ENCODE measurements around the gene MMP2. TPM values are rescaled to one million over a fixed set of nuclear protein-coding genes. Genes with fewer than 3 reads are reported as not detected.

Gene MMP2
- polyA plus RNA-seq, 4 donors = 219 to 369 (median 312) TPM

GRCh38 chr16:55491691-55492090 lies 12.7 kb downstream of the MMP2 start:
- DNase-seq (ENCODE audit: low read depth in 4 of 4, low spot score in 2 of 4) = no peak

- DNase-seq (ENCODE audit: low read depth in 4 of 4, low spot score in 2 of 4) = no peak
These were observed 13.9 kb downstream of the MMP2 start for GRCh38 chr16:55492756-55493380.

DNA sequence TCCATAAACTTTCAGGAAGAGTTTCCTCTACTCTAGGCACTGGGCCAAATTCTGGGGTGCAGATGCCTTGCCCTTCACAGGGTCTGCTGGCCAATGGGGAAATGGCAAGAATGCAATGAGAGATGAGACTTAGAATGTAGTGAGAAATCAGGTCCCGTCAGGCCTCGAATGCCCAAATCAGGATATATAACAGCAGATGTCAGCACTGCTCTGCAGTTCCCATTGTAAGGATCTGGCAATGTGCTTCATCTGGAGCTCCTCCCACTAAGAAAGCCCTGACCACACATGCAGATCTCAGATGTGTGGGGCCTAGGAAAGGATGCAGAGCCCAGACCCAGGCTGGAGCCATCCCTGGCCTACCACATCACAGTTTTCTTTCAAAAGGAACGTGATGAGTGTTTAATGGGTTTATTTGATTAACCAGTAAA lies 16.0 kb downstream of the MMP2 start:
- DNase-seq (ENCODE audit: low read depth in 4 of 4, low spot score in 2 of 4) = peak in 1 of 4 donors; percentile 73

DNA sequence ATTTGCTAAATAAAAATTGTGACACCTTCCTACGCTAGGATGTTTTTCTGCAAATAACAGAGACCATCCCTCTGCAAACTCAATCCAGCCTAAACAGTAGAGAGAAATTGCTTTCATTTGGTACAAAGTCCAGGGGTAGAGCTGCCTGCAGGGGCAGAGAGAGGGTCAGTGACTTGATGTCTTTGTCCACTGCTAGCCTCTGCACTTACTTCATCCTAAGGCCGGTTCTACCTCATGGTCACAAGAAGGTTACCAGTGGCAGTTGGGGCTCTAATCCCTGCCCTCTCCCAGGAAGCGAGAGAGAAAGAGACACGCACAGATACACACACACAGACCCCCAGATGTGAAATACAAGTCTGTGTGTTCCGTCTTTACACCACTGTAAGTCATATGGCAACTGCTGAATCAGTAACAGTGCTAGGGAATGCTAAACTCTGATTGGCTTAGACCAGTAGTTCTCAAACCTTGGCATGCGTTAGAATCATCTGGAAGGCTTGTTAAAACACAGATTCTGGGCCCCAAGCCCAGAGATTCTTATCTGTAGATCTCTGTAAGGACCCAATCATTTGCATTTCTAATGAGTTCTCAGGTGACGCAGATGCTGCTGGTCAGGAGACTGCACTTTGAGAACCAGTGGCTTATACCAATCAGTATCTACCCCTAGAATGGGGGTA lies 16.8 kb downstream of the MMP2 start:
- no peak for DNase-seq (ENCODE audit: low read depth in 4 of 4, low spot score in 2 of 4)

- DNase-seq (ENCODE audit: low read depth in 4 of 4, low spot score in 2 of 4) = no peak
These were observed 17.6 kb downstream of the MMP2 start for GRCh38 chr16:55496509-55497145.

DNA sequence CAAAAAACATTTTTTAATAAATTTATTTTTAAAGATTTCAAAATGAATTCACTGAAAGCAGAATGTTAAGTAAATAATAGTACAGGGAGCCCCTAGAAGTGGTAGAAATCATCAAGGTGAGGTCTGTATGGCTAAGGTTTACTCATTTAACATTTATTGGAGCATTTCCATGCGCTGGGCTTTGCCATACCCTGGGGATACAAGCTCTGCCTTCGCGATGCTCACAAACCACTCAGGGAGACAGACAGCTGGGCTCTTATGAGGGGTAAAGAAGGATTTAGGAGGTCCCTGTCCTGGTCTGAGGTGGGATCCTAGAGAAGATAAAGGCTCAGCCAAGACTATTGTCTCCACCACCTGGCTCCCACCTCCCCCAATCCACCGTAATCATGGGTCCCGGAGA lies 18.6 kb downstream of the MMP2 start:
- no peak for DNase-seq (ENCODE audit: low read depth in 4 of 4, low spot score in 2 of 4)

- no peak for DNase-seq (ENCODE audit: low read depth in 4 of 4, low spot score in 2 of 4)
These were observed 19.1 kb downstream of the MMP2 start for GRCh38 chr16:55498101-55498500.

- no peak for DNase-seq (ENCODE audit: low read depth in 4 of 4, low spot score in 2 of 4)
These were observed 20.3 kb downstream of the MMP2 start for GRCh38 chr16:55499281-55499680.

- no peak for DNase-seq (ENCODE audit: low read depth in 4 of 4, low spot score in 2 of 4)
These were observed 21.0 kb downstream of the MMP2 start for GRCh38 chr16:55499951-55500529.

- no peak for DNase-seq (ENCODE audit: low read depth in 4 of 4, low spot score in 2 of 4)
These were observed 21.6 kb downstream of the MMP2 start for GRCh38 chr16:55500530-55501011.

DNA sequence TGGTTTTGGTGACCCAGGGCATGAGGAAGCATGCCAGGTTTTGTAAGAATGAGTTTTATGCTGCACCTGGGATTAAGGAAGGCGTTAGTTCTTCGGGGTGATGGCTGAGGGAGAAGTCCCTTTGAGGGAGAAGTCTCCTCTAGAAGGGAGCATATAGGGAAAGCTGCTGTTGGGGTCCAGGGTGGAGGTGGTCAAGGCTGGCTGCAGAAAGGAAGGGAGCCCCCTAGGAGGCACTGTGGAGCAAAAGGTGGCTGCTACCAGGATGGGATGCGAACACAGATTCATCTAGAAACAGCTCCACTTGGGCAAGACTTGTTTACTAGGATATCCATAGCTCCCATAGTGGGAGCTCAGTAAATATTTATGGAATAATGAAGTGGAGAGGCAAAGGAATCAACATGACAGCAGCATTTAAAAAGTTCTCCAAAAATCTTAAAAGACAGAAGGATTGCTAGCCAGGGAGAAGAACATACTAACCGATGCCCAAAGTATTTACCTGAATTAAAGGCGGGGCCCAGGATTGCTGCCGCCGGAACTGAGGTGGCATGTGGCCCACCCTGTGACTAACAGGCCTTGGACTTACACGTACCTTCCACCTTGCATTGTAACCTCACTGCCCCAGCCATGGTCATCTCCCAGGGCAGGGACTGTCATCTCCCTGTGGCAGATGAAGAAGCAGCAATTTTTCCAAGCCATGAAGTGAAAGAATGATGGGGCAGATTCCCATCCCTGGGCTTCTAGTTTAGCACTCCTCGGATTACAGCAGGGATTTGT lies 22.7 kb downstream of the MMP2 start:
- no peak for DNase-seq (ENCODE audit: low read depth in 4 of 4, low spot score in 2 of 4)

GRCh38 chr16:55502801-55503366 lies 23.9 kb downstream of the MMP2 start:
- DNase-seq (ENCODE audit: low read depth in 4 of 4, low spot score in 2 of 4) = no peak

GRCh38 chr16:55503726-55504550 lies 24.9 kb downstream of the MMP2 start:
- no peak for DNase-seq (ENCODE audit: low read depth in 4 of 4, low spot score in 2 of 4)

GRCh38 chr16:55505333-55506015 lies 26.5 kb downstream of the MMP2 start:
- DNase-seq (ENCODE audit: low read depth in 4 of 4, low spot score in 2 of 4) = no peak

GRCh38 chr16:55506083-55506482 lies 27.1 kb downstream of the MMP2 start:
- no peak for DNase-seq (ENCODE audit: low read depth in 4 of 4, low spot score in 2 of 4)

- DNase-seq (ENCODE audit: low read depth in 4 of 4, low spot score in 2 of 4) = no peak
These were observed 27.7 kb downstream of the MMP2 start for GRCh38 chr16:55506708-55507107.

DNA sequence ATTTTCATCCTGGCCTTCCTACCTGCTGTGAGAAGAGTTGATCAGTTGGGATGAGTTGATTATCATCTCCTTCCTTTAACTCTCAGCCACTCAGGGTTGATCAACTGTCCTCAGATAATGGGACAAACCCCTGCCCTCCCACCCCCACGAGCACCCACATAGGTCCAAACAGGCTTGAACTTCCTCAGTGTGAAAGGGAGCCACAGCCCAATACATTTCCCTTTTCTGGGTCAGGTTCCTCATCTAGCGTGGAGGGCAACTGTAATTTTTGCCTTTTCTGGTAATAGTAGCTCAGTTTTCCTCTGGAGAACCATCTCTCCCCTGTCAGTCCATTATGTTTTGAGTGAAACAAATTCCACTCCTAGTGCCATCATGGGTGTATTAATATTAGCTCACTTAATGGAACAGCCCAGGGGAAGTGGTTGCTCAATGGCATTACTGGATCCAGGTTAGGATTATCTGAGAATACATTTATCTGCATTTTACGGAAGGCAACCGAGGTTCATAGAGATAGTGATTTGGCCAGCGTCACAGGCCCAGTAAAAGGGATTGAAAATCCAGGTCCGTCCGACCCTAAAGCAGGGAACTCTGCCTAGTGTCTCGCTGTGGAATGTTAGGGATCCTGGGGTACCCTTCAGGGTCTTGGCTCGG lies 29.4 kb downstream of the MMP2 start:
- DNase-seq (ENCODE audit: low read depth in 4 of 4, low spot score in 2 of 4) = no peak
